Right forelimb (tissue), 1 donor: ENCODE data around the gene ELOVL6.
"Not testable (repeated sequence)": the region's sequence is repeated elsewhere in the genome, so short reads cannot be mapped to it uniquely, and the experiment has no call there.

Source experiments
- DNase-seq: peaks from one replicate; pipeline ENCODE4 v3.0.0-alpha.2; 2018

Gene ELOVL6

GRCh38 chr4:110198435-110199416 is at the start of gene ELOVL6:
TSS of gene ELOVL6 (minus strand) at chr4:110198615. CDS start at chr4:110198335, 280 bp downstream.
- DNase-seq = peak; percentile 79

- no peak for DNase-seq
These were observed 49.7 kb upstream of the ELOVL6 start for GRCh38 chr4:110248100-110248499.

- no peak for DNase-seq
These were observed 49.2 kb upstream of the ELOVL6 start for GRCh38 chr4:110247591-110247990.

GRCh38 chr4:110245577-110245976 is 47.2 kb upstream of the ELOVL6 start:
- DNase-seq = no peak

GRCh38 chr4:110236324-110236723 is 37.9 kb upstream of the ELOVL6 start:
- DNase-seq = no peak

GRCh38 chr4:110233581-110233980 is 35.2 kb upstream of the ELOVL6 start:
- not testable (repeated sequence) for DNase-seq

- DNase-seq = no peak
These were observed 33.5 kb upstream of the ELOVL6 start for GRCh38 chr4:110231869-110232268.

GRCh38 chr4:110229266-110229665 is 30.9 kb upstream of the ELOVL6 start:
- no peak for DNase-seq

- DNase-seq = no peak
These were observed 26.4 kb upstream of the ELOVL6 start for GRCh38 chr4:110224812-110225211.

GRCh38 chr4:110224142-110224541 is 25.7 kb upstream of the ELOVL6 start:
- DNase-seq = no peak

GRCh38 chr4:110218935-110219334 is 20.5 kb upstream of the ELOVL6 start:
- not testable (repeated sequence) for DNase-seq

GRCh38 chr4:110217181-110217580 is 18.8 kb upstream of the ELOVL6 start:
- not testable (repeated sequence) for DNase-seq

GRCh38 chr4:110216129-110216528 is 17.7 kb upstream of the ELOVL6 start:
- no peak for DNase-seq

GRCh38 chr4:110211770-110212061 is 13.3 kb upstream of the ELOVL6 start:
- DNase-seq = no peak

GRCh38 chr4:110211007-110211769 is 12.8 kb upstream of the ELOVL6 start:
- no peak for DNase-seq

- no peak for DNase-seq
These were observed 10.0 kb upstream of the ELOVL6 start for GRCh38 chr4:110208419-110208818.

GRCh38 chr4:110207233-110207632 is 8.8 kb upstream of the ELOVL6 start:
- no peak for DNase-seq

GRCh38 chr4:110202024-110202423 is 3.6 kb upstream of the ELOVL6 start:
- DNase-seq = no peak

GRCh38 chr4:110201502-110201901 is 3.1 kb upstream of the ELOVL6 start:
- no peak for DNase-seq

GRCh38 chr4:110200689-110201088 is 2.3 kb upstream of the ELOVL6 start:
- no peak for DNase-seq

GRCh38 chr4:110198049-110198434 is 373 bp downstream of the ELOVL6 start:
- DNase-seq = peak; percentile 64

- peak; percentile 83 for DNase-seq
These were observed 829 bp downstream of the ELOVL6 start for GRCh38 chr4:110197529-110198042.

- peak; percentile 80 for DNase-seq
These were observed 1.4 kb downstream of the ELOVL6 start for GRCh38 chr4:110196871-110197528.
